ENCODE results near the gene LRRN4CL. TPM values are rescaled to one million over a fixed set of nuclear protein-coding genes. Genes with fewer than 3 reads are reported as not detected.
"Not testable (repeated sequence)": the region's sequence is repeated elsewhere in the genome, so short reads cannot be mapped to it uniquely, and the experiment has no call there.

LRRN4CL gene
- total and polyA plus RNA-seq, 2 donors, result 10.9 to 16.7 TPM

GRCh38 chr11:62705880-62706849 lies 16.8 kb upstream of the LRRN4CL start:
- peak; percentile 77 for DNase-seq (ENCODE audit: extremely low spot score)
- 4% methylated on average over 73 of the region's 73 CpGs for WGBS
- H3K27ac ChIP-seq (ENCODE audit: low read depth), result no peak overlapping the region
- no peaks in the 10 kb centered on the region for H3K36me3 ChIP-seq (ENCODE audit: insufficient read depth)
- H3K4me3 ChIP-seq (ENCODE audit: low read depth, low read length), result peak overlapping the region; percentile 69
- no peaks in the 10 kb centered on the region for H3K4me1 ChIP-seq (ENCODE audit: insufficient read depth)

GRCh38 chr11:62705413-62705812 lies 16.1 kb upstream of the LRRN4CL start:
- no peak for DNase-seq (ENCODE audit: extremely low spot score)
- 45% methylated on average over 7 of the region's 7 CpGs for WGBS
- H3K27ac ChIP-seq (ENCODE audit: low read depth), result peak overlapping the region; percentile 11
- no peaks in the 10 kb centered on the region for H3K4me1 ChIP-seq (ENCODE audit: insufficient read depth)
- H3K36me3 ChIP-seq (ENCODE audit: insufficient read depth), result no peaks in the 10 kb centered on the region
- peak overlapping the region; percentile 69 for H3K4me3 ChIP-seq (ENCODE audit: low read depth, low read length)

- not testable (repeated sequence) for H3K4me3 ChIP-seq (ENCODE audit: low read depth, low read length); H3K36me3 ChIP-seq (ENCODE audit: insufficient read depth); H3K27ac ChIP-seq (ENCODE audit: low read depth); DNase-seq (ENCODE audit: extremely low spot score); H3K4me1 ChIP-seq (ENCODE audit: insufficient read depth)
- WGBS, result 94% methylated on average over 4 of the region's 4 CpGs
Observed at GRCh38 chr11:62703921-62704320, 14.6 kb upstream of the LRRN4CL start.

DNA sequence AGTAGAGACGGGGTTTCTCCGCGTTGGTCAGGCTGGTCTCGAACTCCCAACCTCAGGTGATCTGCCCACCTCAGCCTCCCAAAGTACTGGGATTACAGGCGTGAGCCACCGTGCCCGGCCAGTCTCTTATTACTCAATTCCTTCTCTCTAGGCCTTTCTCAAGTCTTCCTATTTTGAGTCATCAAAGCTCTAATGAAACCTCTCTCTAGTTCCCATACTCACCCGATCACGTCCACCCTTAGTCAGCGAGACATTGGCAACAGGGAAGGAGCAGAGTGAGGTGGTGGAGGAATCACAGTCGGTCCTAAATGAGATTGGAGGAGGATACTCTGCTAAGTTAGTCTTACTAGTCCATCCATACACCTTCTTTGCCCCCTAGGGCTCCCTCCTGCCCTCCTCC lies 12.9 kb upstream of the LRRN4CL start:
- Histone ChIP-seq H3K36me3 (ENCODE audit: insufficient read depth) (no peaks in the 10 kb centered on the region), H3K27ac (ENCODE audit: low read depth) (no peak overlapping the region), H3K4me1 (ENCODE audit: insufficient read depth) (no peaks in the 10 kb centered on the region), H3K4me3 (ENCODE audit: low read depth, low read length) (no peak overlapping the region)
- DNase-seq (ENCODE audit: extremely low spot score), result no peak
- WGBS, result 93% methylated on average over 11 of the region's 11 CpGs

DNA sequence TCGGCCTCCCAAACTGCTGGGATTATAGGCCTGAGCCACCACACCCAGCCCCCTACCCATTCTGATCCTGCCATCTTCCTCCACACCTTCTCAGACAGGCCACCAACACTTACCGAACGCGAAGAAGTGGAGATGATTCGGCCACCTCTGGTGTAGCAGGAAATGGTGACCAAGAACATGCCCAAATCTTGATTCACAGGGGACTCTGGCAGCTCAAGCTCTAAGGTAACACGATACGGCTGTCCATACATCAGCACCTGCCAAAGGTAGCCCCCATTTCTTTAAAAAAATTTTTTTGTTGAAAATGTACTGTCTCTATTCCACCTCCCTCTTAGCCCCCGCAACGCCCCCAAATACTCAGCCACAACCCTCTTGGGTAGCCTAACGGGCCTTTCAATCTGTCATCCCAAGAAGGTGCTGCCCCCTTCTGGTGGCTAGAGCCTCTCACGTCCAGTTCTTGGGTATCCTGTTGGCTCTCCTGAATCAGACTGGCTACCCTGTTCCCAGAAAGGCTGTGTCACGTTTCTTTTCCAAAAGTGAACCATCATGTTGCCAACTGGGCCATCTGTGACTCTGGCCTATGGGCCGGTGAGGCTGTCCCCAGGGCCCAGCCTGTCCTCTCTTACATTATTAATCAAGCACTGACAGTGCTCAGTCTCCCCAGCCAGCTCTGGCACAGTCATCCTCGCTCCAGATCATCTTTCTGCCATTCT lies 5.3 kb upstream of the LRRN4CL start:
- H3K4me1 ChIP-seq (ENCODE audit: insufficient read depth), result no peaks in the 10 kb centered on the region
- DNase-seq (ENCODE audit: extremely low spot score), result no peak
- H3K4me3 ChIP-seq (ENCODE audit: low read depth, low read length), result no peak overlapping the region
- peaks cover 7% of the 10 kb centered on the region for H3K36me3 ChIP-seq (ENCODE audit: insufficient read depth)
- no peak overlapping the region for H3K27ac ChIP-seq (ENCODE audit: low read depth)
- 47% methylated on average over 14 of the region's 14 CpGs for WGBS

GRCh38 chr11:62693624-62694023 lies 4.3 kb upstream of the LRRN4CL start:
- DNase-seq (ENCODE audit: extremely low spot score); H3K4me3 ChIP-seq (ENCODE audit: low read depth, low read length); H3K4me1 ChIP-seq (ENCODE audit: insufficient read depth); H3K36me3 ChIP-seq (ENCODE audit: insufficient read depth); H3K27ac ChIP-seq (ENCODE audit: low read depth): not testable (repeated sequence)
- WGBS, result 74% methylated on average over 4 of the region's 4 CpGs

- H3K27ac ChIP-seq (ENCODE audit: low read depth), result no peak overlapping the region
- peak overlapping the region; percentile 13 for H3K4me3 ChIP-seq (ENCODE audit: low read depth, low read length)
- peaks cover 7% of the 10 kb centered on the region for H3K36me3 ChIP-seq (ENCODE audit: insufficient read depth)
- H3K4me1 ChIP-seq (ENCODE audit: insufficient read depth), result no peaks in the 10 kb centered on the region
- no peak for DNase-seq (ENCODE audit: extremely low spot score)
- WGBS, result 37% methylated on average over 1 of the region's 1 CpG
Observed at GRCh38 chr11:62688491-62688890, 839 bp downstream of the LRRN4CL start.

DNA sequence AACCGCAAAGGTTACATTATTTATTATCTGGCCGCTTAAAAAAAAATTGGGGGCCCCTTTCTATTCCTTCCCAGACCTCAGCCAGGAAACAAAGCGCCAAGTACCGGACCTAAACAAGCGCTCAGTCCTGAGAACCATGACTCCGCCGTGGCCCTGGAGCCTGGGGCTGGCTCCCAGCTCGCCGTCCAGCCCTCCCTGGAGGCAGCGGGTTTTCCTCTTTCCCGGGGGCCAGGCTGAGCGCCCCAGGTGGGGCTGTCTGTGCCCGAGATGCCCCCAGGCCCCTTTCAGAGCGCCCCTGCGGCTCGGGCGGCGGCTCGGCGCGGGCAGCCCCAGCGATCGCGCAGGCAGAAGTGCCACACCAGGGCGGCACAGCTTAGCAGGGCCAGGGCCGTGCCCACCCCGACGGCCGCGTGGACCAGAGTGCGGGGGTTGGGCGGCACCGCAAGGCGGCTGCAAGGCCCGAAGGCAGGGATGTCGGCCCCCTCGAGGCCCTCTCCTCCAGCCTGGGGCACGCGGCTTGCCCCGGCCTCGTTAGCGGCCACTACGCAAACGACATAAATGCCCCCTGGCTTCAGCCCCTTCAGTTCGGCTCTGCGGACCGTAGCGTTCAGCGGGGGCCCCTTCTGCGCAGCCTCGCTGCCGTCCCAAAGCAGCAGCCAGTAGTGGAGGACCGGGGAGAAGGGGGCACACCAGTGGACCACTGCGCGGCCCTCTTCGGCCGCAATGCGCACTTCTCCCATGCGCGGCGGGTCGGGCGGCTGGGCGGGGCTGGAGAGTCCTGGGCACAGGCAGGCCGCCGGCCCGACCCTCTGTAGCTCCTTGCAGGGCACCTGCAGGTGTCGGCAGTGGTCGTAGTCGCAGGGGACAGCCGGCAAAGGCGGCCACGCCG lies 1.6 kb downstream of the LRRN4CL start:
- H3K4me3 ChIP-seq (ENCODE audit: low read depth, low read length), result peak overlapping the region; percentile 38
- 38% methylated on average over 74 of the region's 74 CpGs for WGBS

DNA sequence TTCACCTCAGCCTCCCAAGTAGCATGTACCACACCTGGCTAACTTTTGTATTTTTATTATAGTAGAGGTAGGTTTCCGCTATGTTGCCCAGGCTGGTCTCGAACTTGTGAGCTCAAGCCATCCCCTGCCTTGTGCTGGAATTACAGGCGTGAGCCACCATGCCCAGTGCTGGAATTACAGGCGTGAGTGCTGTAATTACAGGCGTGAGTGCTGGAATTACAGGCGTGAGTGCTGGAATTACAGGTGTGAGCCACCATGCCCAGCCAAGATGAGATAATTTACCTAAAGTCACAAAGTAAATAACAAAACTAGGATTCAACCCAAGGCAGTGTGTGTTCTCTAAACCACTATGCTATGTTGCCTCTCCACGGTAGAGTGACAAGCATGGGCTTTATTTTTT lies 6.8 kb downstream of the LRRN4CL start:
- Histone ChIP-seq H3K36me3 (ENCODE audit: insufficient read depth) (no peaks in the 10 kb centered on the region), H3K4me3 (ENCODE audit: low read depth, low read length) (no peak overlapping the region), H3K27ac (ENCODE audit: low read depth) (no peak overlapping the region), H3K4me1 (ENCODE audit: insufficient read depth) (no peaks in the 10 kb centered on the region)
- 88% methylated on average over 7 of the region's 7 CpGs for WGBS
- no peak for DNase-seq (ENCODE audit: extremely low spot score)

More for the DNA sequence above, 1.6 kb downstream of the LRRN4CL start:
- Histone ChIP-seq H3K36me3 (ENCODE audit: insufficient read depth) (peaks cover 7% of the 10 kb centered on the region), H3K4me1 (ENCODE audit: insufficient read depth) (no peaks in the 10 kb centered on the region), H3K27ac (ENCODE audit: low read depth) (no peak overlapping the region)
- no peak for DNase-seq (ENCODE audit: extremely low spot score)

DNA sequence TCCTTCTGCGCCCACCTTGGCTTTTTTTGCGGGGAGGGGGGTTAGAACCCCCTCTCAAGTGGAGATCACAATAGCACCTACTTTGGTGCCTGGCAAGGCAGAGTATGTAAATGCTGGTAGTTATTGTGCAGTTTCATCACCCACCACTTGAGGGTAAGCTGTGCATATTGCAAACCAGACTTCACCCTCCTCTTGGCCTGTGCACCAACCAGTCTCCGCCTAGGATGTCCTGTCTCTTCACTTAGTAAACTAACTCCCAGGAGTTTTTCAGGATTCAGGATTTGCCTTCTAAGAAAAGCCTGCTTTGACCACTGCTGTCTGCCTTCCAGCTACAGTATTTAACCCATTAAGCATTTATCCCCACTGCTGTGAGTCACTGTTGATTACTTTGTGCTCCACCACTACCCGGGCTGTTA lies 8.5 kb downstream of the LRRN4CL start:
- H3K4me3 ChIP-seq (ENCODE audit: low read depth, low read length), result no peak overlapping the region
- 47% methylated on average over 4 of the region's 4 CpGs for WGBS

GRCh38 chr11:62678770-62679696 lies 10.3 kb downstream of the LRRN4CL start, which contains the start of gene UBXN1:
Gene UBXN1, minus strand, starts transcription at chr11:62679073. Its CDS starts 150 bp downstream, at chr11:62678923.
- 5% methylated on average over 55 of the region's 55 CpGs for WGBS
- no peaks in the 10 kb centered on the region for H3K4me1 ChIP-seq (ENCODE audit: insufficient read depth)
- no peaks in the 10 kb centered on the region for H3K36me3 ChIP-seq (ENCODE audit: insufficient read depth)
- peak within 1 kb of the TSS; percentile 82 for H3K27ac ChIP-seq (ENCODE audit: low read depth)
- H3K4me3 ChIP-seq (ENCODE audit: low read depth, low read length), result peak within 1 kb of the TSS; percentile 88
- peak; percentile 78 for DNase-seq (ENCODE audit: extremely low spot score)

More for the DNA sequence above, 8.5 kb downstream of the LRRN4CL start:
- no peaks in the 10 kb centered on the region for H3K4me1 ChIP-seq (ENCODE audit: insufficient read depth)
- H3K27ac ChIP-seq (ENCODE audit: low read depth), result no peak overlapping the region
- no peak for DNase-seq (ENCODE audit: extremely low spot score)
- no peaks in the 10 kb centered on the region for H3K36me3 ChIP-seq (ENCODE audit: insufficient read depth)

DNA sequence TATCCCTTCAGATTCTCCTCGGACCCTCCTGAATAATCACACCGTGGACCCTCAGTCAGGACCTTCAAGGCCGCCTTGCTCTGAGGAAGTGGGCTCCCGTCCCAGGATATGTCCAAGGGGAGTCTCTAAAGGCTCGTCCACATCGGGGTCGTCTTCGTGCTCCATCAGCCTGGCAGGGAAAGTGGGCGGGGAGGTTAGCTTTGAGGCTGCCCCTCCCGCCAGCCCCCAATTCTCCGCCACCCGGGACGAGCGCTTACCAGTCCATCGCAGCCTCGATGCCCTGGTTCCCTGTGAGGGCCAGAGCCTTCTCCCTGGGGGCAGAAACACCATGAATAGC lies 10.9 kb downstream of the LRRN4CL start:
- no peak for DNase-seq (ENCODE audit: extremely low spot score)
- Histone ChIP-seq H3K4me3 (ENCODE audit: low read depth, low read length) (peak overlapping the region; percentile 88), H3K4me1 (ENCODE audit: insufficient read depth) (no peaks in the 10 kb centered on the region), H3K36me3 (ENCODE audit: insufficient read depth) (no peaks in the 10 kb centered on the region), H3K27ac (ENCODE audit: low read depth) (peak overlapping the region; percentile 82)
- WGBS, result 3% methylated on average over 16 of the region's 16 CpGs

Data from urinary bladder (tissue), 4 donors.